ENCODE measurements around the gene CCDC159. TPM values are rescaled to one million over a fixed set of nuclear protein-coding genes. Genes with fewer than 3 reads are reported as not detected.
A peak's percentile ranks its signal among the peaks of the same experiment; 100 is the strongest.
"Not testable (repeated sequence)": the region's sequence is repeated elsewhere in the genome, so short reads cannot be mapped to it uniquely, and the experiment has no call there.

The CCDC159 gene
- total and polyA plus RNA-seq, 8 donors = 2.9 to 96.3 (median 55.3) TPM

- 77 to 88% (median 79%) methylated on average over 9 of the region's 9 CpGs for WGBS, 5 donors
- Histone ChIP-seq H3K4me3 (no peak overlapping the region), H3K9me3 (no peaks in the 10 kb centered on the region), H3K27me3 (no peaks in the 10 kb centered on the region), H3K27ac (no peak overlapping the region), H3K4me1 (no peaks in the 10 kb centered on the region), H3K36me3 (no peaks in the 10 kb centered on the region)
- DNase-seq = no peak
- intact Hi-C loops (cut with DNase I; ENCODE audit: low total_unique reads) = no loop called here
- TF ChIP-seq POLR2AphosphoS5 (IDR thresholded peaks at IDR 0.05) (no peak), POLR2A (IDR thresholded peaks at IDR 0.05) (no peak), EP300 (IDR thresholded peaks at IDR 0.05) (no peak), CTCF (IDR thresholded peaks at IDR 0.05) (no peak)
Observed at GRCh38 chr19:11306337-11306736, 40.0 kb upstream of the CCDC159 start.

- H3K4me3 ChIP-seq = peak overlapping the region in 1 of 4 donors; percentile 11
- H3K9me3 ChIP-seq; H3K36me3 ChIP-seq; H3K27me3 ChIP-seq; intact Hi-C loops (cut with DNase I; ENCODE audit: low total_unique reads); DNase-seq: not testable (repeated sequence)
- peak overlapping the region in 2 of 5 donors; percentile 85 to 90 for H3K27ac ChIP-seq
- H3K4me1 ChIP-seq = peaks cover 28 to 76% (median 38%) of the 10 kb centered on the region in 4 donors
- 69 to 80% (median 75%) methylated on average over 9 of the region's 9 CpGs for WGBS, 5 donors
Observed at GRCh38 chr19:11320278-11320995, 25.9 kb upstream of the CCDC159 start.

- H3K27ac ChIP-seq = peak overlapping the region in 3 of 5 donors; percentile 85 to 90 (median 88)
- intact Hi-C loops (cut with DNase I; ENCODE audit: low total_unique reads) = no loop called here
Observed at GRCh38 chr19:11321191-11322126, 24.9 kb upstream of the CCDC159 start.

GRCh38 chr19:11322269-11323024 lies 23.9 kb upstream of the CCDC159 start:
- peaks cover 13 to 28% (median 26%) of the 10 kb centered on the region in 4 donors for H3K36me3 ChIP-seq
- peak overlapping the region in 3 of 5 donors; percentile 85 to 90 (median 88) for H3K27ac ChIP-seq
- peaks cover 28 to 78% (median 38%) of the 10 kb centered on the region in 4 donors for H3K4me1 ChIP-seq
- intact Hi-C loops (cut with DNase I; ENCODE audit: low total_unique reads) = no loop called here
- H3K4me3 ChIP-seq = no peak overlapping the region
- no peaks in the 10 kb centered on the region for H3K9me3 ChIP-seq
- peak in 1 of 2 donors; percentile 50 for DNase-seq
- no peak for TF ChIP-seq CTCF (IDR thresholded peaks at IDR 0.05)
- no peak for TF ChIP-seq POLR2AphosphoS5 (IDR thresholded peaks at IDR 0.05)
- no peak for TF ChIP-seq POLR2A (IDR thresholded peaks at IDR 0.05)
- no peak for TF ChIP-seq EP300 (IDR thresholded peaks at IDR 0.05)
- 28 to 43% (median 34%) methylated on average over 7 of the region's 7 CpGs for WGBS, 5 donors
- no peaks in the 10 kb centered on the region for H3K27me3 ChIP-seq

More at GRCh38 chr19:11321191-11322126, 24.9 kb upstream of the CCDC159 start:
- Histone ChIP-seq H3K4me1 (peaks cover 28 to 82% (median 38%) of the 10 kb centered on the region in 4 donors), H3K27me3 (no peaks in the 10 kb centered on the region), H3K36me3 (peaks cover 8 to 18% (median 16%) of the 10 kb centered on the region in 4 donors), H3K9me3 (no peaks in the 10 kb centered on the region), H3K4me3 (peak overlapping the region in 1 of 4 donors; percentile 11)
- 68 to 80% (median 71%) methylated on average over 14 of the region's 14 CpGs for WGBS, 5 donors
- no peak for TF ChIP-seq POLR2A (IDR thresholded peaks at IDR 0.05)
- TF ChIP-seq CTCF (IDR thresholded peaks at IDR 0.05) = no peak
- TF ChIP-seq EP300 (IDR thresholded peaks at IDR 0.05) = no peak
- TF ChIP-seq POLR2AphosphoS5 (IDR thresholded peaks at IDR 0.05) = no peak
- DNase-seq = no peak
